Measurements from ENCODE around the gene RAVER2. TPM values are rescaled to one million over a fixed set of nuclear protein-coding genes. Genes with fewer than 3 reads are reported as not detected.
"Not testable (repeated sequence)": the region's sequence is repeated elsewhere in the genome, so short reads cannot be mapped to it uniquely, and the experiment has no call there.

RAVER2 gene
- total RNA-seq, 1 donor from 2014 or later: 12.6 TPM

- Histone ChIP-seq H3K27me3 (ENCODE audit: control insufficient read depth, insufficient read depth, low read length) (no peaks in the 10 kb centered on the region), H3K36me3 (ENCODE audit: control insufficient read depth, insufficient read depth, low read length) (no peaks in the 10 kb centered on the region), H3K4me3 (ENCODE audit: low read depth, low read length) (no peak overlapping the region)
- TF ChIP-seq, protein P1, sequence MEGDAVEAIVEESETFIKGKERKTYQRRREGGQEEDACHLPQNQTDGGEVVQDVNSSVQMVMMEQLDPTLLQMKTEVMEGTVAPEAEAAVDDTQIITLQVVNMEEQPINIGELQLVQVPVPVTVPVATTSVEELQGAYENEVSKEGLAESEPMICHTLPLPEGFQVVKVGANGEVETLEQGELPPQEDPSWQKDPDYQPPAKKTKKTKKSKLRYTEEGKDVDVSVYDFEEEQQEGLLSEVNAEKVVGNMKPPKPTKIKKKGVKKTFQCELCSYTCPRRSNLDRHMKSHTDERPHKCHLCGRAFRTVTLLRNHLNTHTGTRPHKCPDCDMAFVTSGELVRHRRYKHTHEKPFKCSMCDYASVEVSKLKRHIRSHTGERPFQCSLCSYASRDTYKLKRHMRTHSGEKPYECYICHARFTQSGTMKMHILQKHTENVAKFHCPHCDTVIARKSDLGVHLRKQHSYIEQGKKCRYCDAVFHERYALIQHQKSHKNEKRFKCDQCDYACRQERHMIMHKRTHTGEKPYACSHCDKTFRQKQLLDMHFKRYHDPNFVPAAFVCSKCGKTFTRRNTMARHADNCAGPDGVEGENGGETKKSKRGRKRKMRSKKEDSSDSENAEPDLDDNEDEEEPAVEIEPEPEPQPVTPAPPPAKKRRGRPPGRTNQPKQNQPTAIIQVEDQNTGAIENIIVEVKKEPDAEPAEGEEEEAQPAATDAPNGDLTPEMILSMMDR (IDR thresholded peaks at IDR 0.05; ENCODE audit: insufficient read depth, low read length, poor library complexity, severe bottlenecking): no peak
- no peak for DNase-seq (ENCODE audit: low read depth)
Observed at GRCh38 chr1:64759968-64760367, 15.1 kb downstream of the RAVER2 start.

- Histone ChIP-seq H3K36me3 (ENCODE audit: control insufficient read depth, insufficient read depth, low read length) (no peaks in the 10 kb centered on the region), H3K4me3 (ENCODE audit: low read depth, low read length) (no peak overlapping the region), H3K27me3 (ENCODE audit: control insufficient read depth, insufficient read depth, low read length) (no peaks in the 10 kb centered on the region)
- TF ChIP-seq, protein P1 (IDR thresholded peaks at IDR 0.05; ENCODE audit: insufficient read depth, low read length, poor library complexity, severe bottlenecking): no peak
- DNase-seq (ENCODE audit: low read depth): no peak
Observed at GRCh38 chr1:64765012-64765411, 20.1 kb downstream of the RAVER2 start.

DNA sequence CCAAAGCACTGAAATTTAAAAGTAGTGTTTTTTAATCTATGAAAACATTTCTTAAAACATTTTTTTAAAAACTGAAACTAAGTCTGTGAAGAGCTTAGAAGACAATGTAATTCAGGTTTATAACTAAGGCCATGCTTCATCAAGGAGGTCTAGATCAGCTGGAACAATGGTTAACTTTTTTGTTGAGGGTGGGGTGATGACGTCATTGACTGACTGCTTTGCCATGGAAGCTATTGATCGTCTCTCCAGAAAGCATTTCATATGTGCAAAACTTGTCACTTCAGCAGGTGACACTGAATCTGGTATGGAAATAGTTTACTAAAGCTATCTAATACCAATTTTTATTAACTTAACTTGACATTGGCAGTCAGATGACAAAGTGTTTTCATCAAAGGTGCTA is 21.0 kb downstream of the RAVER2 start:
- TF ChIP-seq, protein P1 (IDR thresholded peaks at IDR 0.05; ENCODE audit: insufficient read depth, low read length, poor library complexity, severe bottlenecking): no peak
- no peak for DNase-seq (ENCODE audit: low read depth)

GRCh38 chr1:64766429-64766828 is 21.6 kb downstream of the RAVER2 start:
- Histone ChIP-seq H3K4me3 (ENCODE audit: low read depth, low read length) (no peak overlapping the region), H3K36me3 (ENCODE audit: control insufficient read depth, insufficient read depth, low read length) (no peaks in the 10 kb centered on the region), H3K27me3 (ENCODE audit: control insufficient read depth, insufficient read depth, low read length) (no peaks in the 10 kb centered on the region)
- no peak for DNase-seq (ENCODE audit: low read depth)
- TF ChIP-seq, protein P1 (IDR thresholded peaks at IDR 0.05; ENCODE audit: insufficient read depth, low read length, poor library complexity, severe bottlenecking): no peak

More for the DNA sequence above, 21.0 kb downstream of the RAVER2 start:
- H3K4me3 ChIP-seq (ENCODE audit: low read depth, low read length): no peak overlapping the region
- no peaks in the 10 kb centered on the region for H3K36me3 ChIP-seq (ENCODE audit: control insufficient read depth, insufficient read depth, low read length)
- H3K27me3 ChIP-seq (ENCODE audit: control insufficient read depth, insufficient read depth, low read length): no peaks in the 10 kb centered on the region

GRCh38 chr1:64769482-64769881 is 24.6 kb downstream of the RAVER2 start:
- Histone ChIP-seq H3K27me3 (ENCODE audit: control insufficient read depth, insufficient read depth, low read length) (no peaks in the 10 kb centered on the region), H3K4me3 (ENCODE audit: low read depth, low read length) (no peak overlapping the region), H3K36me3 (ENCODE audit: control insufficient read depth, insufficient read depth, low read length) (no peaks in the 10 kb centered on the region)
- DNase-seq (ENCODE audit: low read depth): no peak
- TF ChIP-seq, protein P1 (IDR thresholded peaks at IDR 0.05; ENCODE audit: insufficient read depth, low read length, poor library complexity, severe bottlenecking): no peak

DNA sequence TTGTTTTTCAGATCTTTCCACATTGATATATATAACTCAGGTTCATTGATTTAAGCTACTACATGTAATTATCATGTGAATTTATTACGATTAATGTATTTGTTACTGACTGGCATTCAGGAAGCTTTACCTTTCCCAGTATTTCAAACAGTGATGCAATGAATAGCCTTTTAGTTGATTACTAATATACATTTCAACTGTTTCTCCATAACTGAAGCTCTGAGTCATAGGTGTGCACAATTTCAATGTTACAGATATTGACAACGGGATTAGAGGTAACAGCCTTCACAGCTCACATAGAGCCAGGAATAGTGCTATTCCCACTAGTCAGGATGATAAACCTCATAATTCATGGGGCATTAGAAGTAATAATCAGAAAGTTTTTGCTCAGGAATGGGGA is 25.1 kb downstream of the RAVER2 start:
- Histone ChIP-seq H3K4me3 (ENCODE audit: low read depth, low read length) (no peak overlapping the region), H3K36me3 (ENCODE audit: control insufficient read depth, insufficient read depth, low read length) (no peaks in the 10 kb centered on the region), H3K27me3 (ENCODE audit: control insufficient read depth, insufficient read depth, low read length) (no peaks in the 10 kb centered on the region)
- TF ChIP-seq, protein P1 (IDR thresholded peaks at IDR 0.05; ENCODE audit: insufficient read depth, low read length, poor library complexity, severe bottlenecking): no peak
- DNase-seq (ENCODE audit: low read depth): no peak

- H3K27me3 ChIP-seq (ENCODE audit: control insufficient read depth, insufficient read depth, low read length); DNase-seq (ENCODE audit: low read depth); H3K36me3 ChIP-seq (ENCODE audit: control insufficient read depth, insufficient read depth, low read length); H3K4me3 ChIP-seq (ENCODE audit: low read depth, low read length): not testable (repeated sequence)
Observed at GRCh38 chr1:64773306-64773705, 28.4 kb downstream of the RAVER2 start.
